KMS-11 (cell line): Measurements from ENCODE around the gene PLXDC2.

Experiments used
- H2AFZ ChIP-seq: fragments of 200-600 bp; sonication (generic); 2 replicates; pipeline ENCODE4 v1.6.1; 2016; ENCODE audit warnings: antibody characterized with exemption, mixed run types, low read depth
- H3K27ac ChIP-seq: fragments of 200-600 bp; sonication (generic); 2 replicates; pipeline ENCODE4 v1.6.1; 2016; ENCODE audit warnings: mild to moderate bottlenecking, mixed run types
- H3K27me3 ChIP-seq: fragments of 200-600 bp; sonication (generic); 2 replicates; pipeline ENCODE4 v1.6.1; 2017; ENCODE audit warnings: mild to moderate bottlenecking, low read depth, mixed run types, moderate library complexity; ENCODE audit not compliant: insufficient read depth
- H3K36me3 ChIP-seq: fragments of 200-600 bp; sonication (generic); 2 replicates; pipeline ENCODE4 v1.6.1; 2017; ENCODE audit warnings: mild to moderate bottlenecking, mixed run types; ENCODE audit not compliant: insufficient read depth
- H3K4me1 ChIP-seq: fragments of 200-600 bp; sonication (generic); 2 replicates; pipeline ENCODE4 v1.6.1; 2016; ENCODE audit warnings: mild to moderate bottlenecking, low read depth, mixed run types; ENCODE audit not compliant: poor library complexity, severe bottlenecking
- H3K4me2 ChIP-seq: fragments of 200-600 bp; sonication (generic); 2 replicates; pipeline ENCODE4 v1.7.0; 2016; ENCODE audit warnings: mild to moderate bottlenecking, mixed run types
- H3K4me3 ChIP-seq: fragments of 200-600 bp; sonication (generic); IDR thresholded peaks from 2 replicates; pipeline ENCODE4 v1.6.1; 2017; ENCODE audit warnings: low read depth, low read length, mixed read lengths; ENCODE audit not compliant: insufficient read depth
- H3K79me2 ChIP-seq: fragments of 200-600 bp; sonication (generic); 2 replicates; pipeline ENCODE4 v1.6.1; 2016; ENCODE audit warnings: low read depth, mixed run types; ENCODE audit not compliant: insufficient read depth
- H3K9ac ChIP-seq: fragments of 200-600 bp; sonication (generic); 2 replicates; pipeline ENCODE4 v1.6.1; 2016; ENCODE audit warnings: mild to moderate bottlenecking, mixed run types
- H4K20me1 ChIP-seq: fragments of 200-600 bp; sonication (generic); 2 replicates; pipeline ENCODE4 v1.6.1; 2016; ENCODE audit warnings: mild to moderate bottlenecking, mixed run types; ENCODE audit not compliant: insufficient read depth
- CTCF ChIP-seq: fragments of 200-600 bp; sonication (generic); conservative IDR thresholded peaks from 2 replicates; pipeline ENCODE4 v1.6.1; 2017; ENCODE audit warnings: low read depth, mild to moderate bottlenecking, antibody characterized with exemption, low read length, moderate library complexity, mixed read lengths

Gene PLXDC2

GRCh38 chr10:19908991-19909696 is 92.9 kb downstream of the PLXDC2 start:
- Histone ChIP-seq H3K4me3 (no peak overlapping the region), H3K79me2 (no peaks in the 10 kb centered on the region), H2AFZ (no peak overlapping the region), H3K27ac (no peak overlapping the region), H3K9ac (no peak overlapping the region), H3K36me3 (no peaks in the 10 kb centered on the region), H3K4me2 (no peak overlapping the region), H3K4me1 (peaks cover 12% of the 10 kb centered on the region), H3K27me3 (no peaks in the 10 kb centered on the region), H4K20me1 (no peaks in the 10 kb centered on the region)
- no peak for TF ChIP-seq CTCF

GRCh38 chr10:19911886-19912285 is 95.7 kb downstream of the PLXDC2 start:
- no peak overlapping the region for H3K4me2 ChIP-seq
- no peaks in the 10 kb centered on the region for H3K79me2 ChIP-seq
- H4K20me1 ChIP-seq: no peaks in the 10 kb centered on the region
- H2AFZ ChIP-seq: no peak overlapping the region
- H3K9ac ChIP-seq: no peak overlapping the region
- peaks cover 5% of the 10 kb centered on the region for H3K4me1 ChIP-seq
- no peak overlapping the region for H3K27ac ChIP-seq
- no peak for TF ChIP-seq CTCF
- no peaks in the 10 kb centered on the region for H3K36me3 ChIP-seq
- no peaks in the 10 kb centered on the region for H3K27me3 ChIP-seq
- no peak overlapping the region for H3K4me3 ChIP-seq

- no peak overlapping the region for H2AFZ ChIP-seq
Observed at GRCh38 chr10:19913987-19914386, 97.8 kb downstream of the PLXDC2 start.

GRCh38 chr10:19915125-19915524 is 98.9 kb downstream of the PLXDC2 start:
- Histone ChIP-seq H2AFZ (no peak overlapping the region), H3K27me3 (no peaks in the 10 kb centered on the region), H3K4me1 (peaks cover 5% of the 10 kb centered on the region), H3K27ac (no peak overlapping the region), H4K20me1 (no peaks in the 10 kb centered on the region), H3K79me2 (no peaks in the 10 kb centered on the region), H3K4me2 (no peak overlapping the region), H3K9ac (no peak overlapping the region), H3K36me3 (no peaks in the 10 kb centered on the region), H3K4me3 (no peak overlapping the region)
- TF ChIP-seq CTCF: no peak

More at GRCh38 chr10:19913987-19914386, 97.8 kb downstream of the PLXDC2 start:
- no peaks in the 10 kb centered on the region for H3K27me3 ChIP-seq
- H3K79me2 ChIP-seq: no peaks in the 10 kb centered on the region
- H3K4me2 ChIP-seq: no peak overlapping the region
- H3K4me3 ChIP-seq: no peak overlapping the region
- H3K36me3 ChIP-seq: no peaks in the 10 kb centered on the region
- no peaks in the 10 kb centered on the region for H4K20me1 ChIP-seq
- TF ChIP-seq CTCF: no peak
- H3K27ac ChIP-seq: no peak overlapping the region
- H3K9ac ChIP-seq: no peak overlapping the region
- peaks cover 5% of the 10 kb centered on the region for H3K4me1 ChIP-seq
